ENCODE results near the gene DYNLRB1.

Gene DYNLRB1

DNA sequence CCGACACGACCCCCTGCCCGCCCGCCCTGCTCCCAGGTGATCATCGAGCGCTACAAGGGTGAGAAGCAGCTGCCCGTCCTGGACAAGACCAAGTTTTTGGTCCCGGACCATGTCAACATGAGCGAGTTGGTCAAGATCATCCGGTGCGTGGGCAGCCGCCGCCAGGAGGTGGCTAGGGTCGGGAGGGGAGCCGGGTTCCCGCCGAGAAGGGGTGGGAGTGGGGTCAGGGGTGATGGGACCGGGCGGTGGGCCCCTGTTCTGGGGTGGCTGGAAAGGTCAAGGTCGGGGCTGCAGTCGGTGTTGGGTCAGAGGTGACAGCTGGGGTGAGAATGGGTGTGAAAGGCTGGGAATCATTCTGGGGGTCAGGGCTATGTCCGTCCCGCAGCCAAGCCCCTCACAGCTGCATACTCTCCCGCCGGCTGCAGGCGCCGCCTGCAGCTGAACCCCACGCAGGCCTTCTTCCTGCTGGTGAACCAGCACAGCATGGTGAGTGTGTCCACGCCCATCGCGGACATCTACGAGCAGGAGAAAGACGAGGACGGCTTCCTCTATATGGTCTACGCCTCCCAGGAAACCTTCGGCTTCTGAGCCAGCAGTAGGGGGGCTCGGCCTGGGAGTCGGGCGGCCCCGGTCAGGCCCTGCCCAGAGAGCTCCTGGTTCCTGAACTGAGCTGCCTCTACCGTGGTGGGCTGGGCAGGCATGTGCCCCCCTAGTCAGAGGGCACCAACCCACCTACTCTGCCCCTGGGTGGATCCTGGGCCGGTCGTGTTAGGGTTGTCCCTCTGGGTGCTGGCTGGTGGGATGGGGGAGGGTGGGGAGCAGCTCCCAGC lies 43.3 kb downstream of the DYNLRB1 start:
- DNase-seq, result no peak

DNA sequence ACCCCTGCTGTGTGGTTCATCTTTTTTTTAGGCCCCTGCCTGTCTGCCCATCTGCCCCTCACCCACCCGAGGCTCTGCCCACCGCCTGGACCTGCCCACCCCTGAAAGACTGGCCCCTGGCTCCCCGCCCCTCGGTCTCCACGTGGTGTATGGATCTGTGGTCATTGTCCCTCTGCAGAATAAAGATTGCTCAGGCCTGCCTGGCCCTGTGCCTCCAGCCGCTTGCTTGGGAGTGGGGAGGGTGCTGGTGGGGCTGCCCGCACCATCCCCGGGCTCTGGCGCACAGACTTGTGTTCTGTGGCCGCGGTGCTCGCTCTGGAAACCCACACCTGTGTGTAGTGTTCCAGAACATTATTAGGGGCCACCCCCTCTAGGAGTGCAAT lies 43.9 kb downstream of the DYNLRB1 start:
- DNase-seq, result no peak

DNA sequence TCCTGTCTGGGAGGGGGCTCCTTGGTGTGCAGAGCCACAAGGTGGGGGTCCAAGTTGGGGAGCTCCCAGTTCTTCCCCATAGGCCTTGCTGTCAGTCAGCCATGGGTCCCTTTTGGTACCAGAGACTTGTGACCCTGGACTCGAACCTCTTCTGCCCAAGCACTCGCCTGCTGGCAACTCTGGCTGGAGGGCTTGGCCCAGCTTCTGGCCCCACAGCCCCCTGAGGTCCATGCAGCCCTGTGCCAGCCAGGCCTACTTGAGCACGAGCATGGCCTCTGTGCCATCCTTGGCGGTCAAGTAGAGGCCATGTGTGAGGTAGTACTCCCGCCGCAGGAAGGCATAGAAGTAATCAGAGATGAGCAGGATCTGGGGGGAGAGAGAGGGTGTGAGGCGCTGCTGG lies 44.4 kb downstream of the DYNLRB1 start:
- DNase-seq, result no peak

DNA sequence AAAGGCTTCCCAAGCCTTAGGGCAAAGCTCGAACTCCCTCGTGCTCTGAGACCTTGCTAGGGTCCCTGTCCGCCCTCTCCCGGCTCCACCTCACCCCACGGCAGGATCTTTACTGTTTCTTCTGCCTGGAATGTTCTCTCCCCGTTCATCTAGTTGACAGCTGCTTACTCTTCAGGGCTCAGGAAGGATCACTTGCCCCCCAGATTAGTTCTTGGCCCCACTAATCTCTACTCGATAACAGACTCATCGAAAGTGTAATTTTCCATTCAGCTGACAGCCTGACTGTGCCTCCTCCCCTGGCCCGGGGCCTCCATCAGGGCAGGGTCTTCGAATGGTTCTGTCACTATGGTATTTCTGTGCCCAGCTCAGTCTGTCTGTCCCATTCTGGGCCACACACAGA lies 45.4 kb downstream of the DYNLRB1 start:
- DNase-seq, result no peak

DNA sequence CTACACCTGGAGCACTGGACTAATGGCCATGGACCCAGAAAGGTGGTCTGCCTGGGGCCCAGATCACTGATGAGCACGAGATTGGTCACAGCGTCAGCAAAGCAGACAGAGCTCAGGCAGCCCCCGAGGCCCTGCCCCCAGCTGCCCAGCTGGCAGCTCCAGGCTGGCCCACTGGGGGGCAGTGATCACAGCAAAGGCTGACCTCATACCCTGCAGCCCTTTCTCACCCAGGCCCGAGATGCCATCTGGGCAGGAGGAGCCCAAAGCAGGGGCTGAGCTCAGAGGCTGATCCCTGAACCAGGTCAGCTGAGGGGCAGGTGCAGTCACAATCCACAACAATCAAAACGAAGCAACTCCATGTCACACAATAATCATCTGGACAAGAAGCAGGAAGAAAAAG lies 46.4 kb downstream of the DYNLRB1 start:
- no peak for DNase-seq

DNA sequence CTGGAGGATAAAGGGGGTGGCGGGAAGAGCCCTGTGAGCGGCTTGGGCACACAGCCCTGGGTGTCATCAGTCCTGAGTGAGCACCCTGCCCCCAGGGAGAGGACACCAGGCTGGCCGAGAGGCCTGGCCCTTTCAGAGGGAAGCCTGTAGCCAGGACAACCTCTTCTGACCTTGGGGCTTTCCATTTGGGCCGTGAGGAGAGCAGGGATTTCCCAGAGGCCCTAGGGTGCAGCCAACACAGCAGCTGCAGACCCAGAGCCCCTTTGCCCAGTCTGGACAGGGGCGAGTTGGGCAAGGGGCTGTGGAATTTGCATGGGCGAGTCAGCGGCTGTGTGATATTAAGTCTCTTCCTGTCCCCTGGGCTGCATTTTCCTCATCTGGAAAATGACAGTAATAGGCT lies 48.6 kb downstream of the DYNLRB1 start:
- no peak for DNase-seq

DNA sequence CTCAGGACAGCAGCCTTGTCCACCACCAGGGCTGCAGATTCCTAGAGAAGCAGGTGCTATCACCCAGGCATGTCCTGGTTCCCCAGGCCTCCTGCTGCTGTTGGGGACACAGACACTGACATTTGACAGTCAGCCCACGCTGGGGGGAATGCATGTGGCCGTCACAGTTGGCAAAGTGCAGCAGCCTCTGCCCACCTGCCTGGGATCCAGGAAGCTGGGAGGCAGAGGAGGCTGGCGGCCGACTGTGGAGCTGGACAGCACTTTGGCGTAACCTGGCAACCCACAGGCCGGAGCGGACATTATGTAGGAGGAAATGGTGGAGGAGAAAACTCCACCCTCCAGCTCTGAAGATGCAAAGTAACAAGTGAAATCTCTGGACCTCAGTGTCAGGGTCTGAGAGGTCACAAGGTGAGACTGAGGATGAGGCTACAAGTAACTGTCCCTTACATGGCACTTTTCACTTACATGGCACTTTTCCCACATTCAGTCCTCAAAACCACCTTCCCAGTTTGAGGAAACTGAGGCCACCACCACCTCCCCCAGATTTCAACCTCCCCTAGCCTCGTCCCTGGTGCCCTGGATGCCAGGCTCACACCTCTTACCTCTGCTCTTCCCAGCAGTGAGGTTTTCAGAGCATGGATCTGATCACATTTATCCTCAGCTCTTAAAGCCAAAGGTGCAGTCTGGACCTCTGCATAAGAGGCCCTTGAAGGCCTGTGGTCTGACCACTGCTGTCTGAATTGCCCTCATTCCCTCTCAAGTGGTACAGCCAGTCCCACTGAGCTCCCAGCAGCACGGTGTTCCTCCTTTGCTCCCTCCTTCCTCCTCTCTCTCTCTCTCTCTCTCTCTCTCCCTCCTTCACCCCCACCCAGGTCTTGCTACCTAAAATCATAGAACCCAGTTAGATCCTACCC lies 51.0 kb downstream of the DYNLRB1 start:
- no peak for DNase-seq

DNA sequence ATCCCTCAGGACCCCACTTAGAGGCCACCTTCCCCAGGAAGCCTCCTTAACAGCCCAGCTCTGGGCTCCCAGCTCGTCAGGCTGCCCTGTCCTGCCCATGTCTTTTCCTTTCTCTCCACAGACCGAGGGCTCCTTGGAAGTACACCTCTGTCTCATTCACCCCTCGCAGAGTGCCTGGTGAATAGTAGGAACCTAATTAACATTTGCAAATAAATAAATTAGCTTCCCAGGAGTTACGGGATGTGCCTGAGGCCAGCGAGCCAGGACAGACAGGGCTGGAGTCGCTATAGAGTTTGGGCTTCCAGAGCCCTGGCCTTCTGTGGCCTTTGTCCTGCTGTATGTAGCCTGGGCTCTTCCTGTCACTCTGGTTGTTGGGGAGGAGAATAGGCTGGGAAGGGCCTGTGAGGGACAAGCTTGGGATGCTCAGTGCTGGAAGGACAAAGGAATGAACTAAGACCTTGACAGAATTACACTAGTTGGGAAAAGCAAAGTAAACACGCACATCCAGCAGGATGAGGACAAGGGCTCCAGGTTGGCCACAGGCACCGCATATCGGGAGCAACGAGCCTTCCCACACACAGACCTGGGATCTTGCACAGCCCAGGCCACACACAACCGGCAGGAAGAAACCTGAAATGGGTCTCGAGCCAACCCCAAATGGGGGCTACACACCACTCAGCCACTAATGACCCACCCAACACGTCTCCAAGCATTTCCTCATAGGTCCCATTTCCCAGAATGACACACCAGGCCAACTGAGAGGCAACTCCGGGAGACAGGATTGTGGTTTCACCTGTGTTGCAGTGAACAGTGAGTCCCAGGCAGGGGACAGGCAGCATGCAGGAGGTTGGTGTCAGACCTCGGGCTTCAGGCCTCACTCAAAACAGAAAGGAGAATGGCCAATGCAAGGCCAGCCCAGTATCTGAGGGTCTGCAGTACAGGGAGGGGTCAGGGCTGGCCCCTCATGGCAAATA lies 52.0 kb downstream of the DYNLRB1 start:
- DNase-seq, result no peak

DNA sequence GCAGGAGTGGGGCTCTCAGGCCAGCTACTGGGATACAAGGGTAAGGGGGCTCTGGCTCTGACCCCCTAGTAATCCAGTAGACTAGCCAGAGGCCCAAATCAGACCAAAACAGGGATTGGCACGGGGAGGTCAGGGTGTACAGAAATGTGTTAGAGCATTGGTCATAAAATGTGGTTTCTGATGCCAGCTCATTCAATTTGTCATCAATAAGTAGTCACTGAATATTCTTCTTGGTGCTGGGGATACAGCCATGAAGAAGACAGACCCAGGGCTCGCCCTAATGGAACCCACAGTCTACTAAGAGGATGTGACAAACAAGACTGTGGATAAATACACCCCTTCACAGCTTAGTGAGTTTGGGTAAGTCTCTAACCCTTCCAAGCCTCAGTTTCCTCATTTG lies 53.4 kb downstream of the DYNLRB1 start:
- DNase-seq, result no peak

DNA sequence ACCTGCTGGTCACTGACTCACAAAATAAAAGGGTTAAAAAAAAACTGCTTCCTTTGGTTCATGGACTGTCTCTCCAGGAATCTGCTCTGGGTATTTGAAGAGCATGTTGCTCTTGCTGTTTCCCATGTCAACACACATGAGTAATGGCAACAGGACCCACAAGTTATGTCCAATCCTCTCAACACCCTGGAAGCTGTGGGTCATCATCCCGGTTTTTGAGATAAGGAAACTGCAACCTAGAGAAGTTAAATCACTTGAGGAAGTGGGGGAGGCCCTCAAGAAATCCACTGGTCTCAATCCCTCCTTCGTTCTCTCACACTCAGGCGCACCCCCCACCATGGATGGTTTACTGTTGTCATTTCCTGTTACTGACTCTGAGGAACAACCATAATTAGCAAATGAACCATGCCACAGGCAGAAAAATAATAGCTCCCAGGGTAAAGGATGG lies 54.7 kb downstream of the DYNLRB1 start:
- DNase-seq, result no peak

DNA sequence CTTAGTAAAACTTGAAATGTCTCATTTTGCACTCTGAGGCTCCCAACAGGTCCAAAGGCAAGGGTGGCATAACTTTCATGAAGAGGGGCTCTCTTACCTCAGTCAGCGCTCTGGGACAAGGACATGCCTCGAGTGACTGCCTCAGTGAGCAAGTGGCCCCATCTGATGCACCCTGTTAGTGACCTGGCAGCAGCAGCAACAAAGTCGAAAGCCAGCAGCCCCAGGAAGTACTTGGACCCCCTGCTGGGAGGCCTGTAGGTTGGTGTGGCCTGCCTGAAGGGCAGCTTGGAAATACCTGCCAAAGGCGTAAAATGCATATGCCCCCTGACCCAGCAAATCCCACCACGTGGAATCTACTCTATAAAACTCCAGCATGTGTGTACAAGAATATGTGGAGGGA lies 55.5 kb downstream of the DYNLRB1 start:
- DNase-seq, result no peak

DNA sequence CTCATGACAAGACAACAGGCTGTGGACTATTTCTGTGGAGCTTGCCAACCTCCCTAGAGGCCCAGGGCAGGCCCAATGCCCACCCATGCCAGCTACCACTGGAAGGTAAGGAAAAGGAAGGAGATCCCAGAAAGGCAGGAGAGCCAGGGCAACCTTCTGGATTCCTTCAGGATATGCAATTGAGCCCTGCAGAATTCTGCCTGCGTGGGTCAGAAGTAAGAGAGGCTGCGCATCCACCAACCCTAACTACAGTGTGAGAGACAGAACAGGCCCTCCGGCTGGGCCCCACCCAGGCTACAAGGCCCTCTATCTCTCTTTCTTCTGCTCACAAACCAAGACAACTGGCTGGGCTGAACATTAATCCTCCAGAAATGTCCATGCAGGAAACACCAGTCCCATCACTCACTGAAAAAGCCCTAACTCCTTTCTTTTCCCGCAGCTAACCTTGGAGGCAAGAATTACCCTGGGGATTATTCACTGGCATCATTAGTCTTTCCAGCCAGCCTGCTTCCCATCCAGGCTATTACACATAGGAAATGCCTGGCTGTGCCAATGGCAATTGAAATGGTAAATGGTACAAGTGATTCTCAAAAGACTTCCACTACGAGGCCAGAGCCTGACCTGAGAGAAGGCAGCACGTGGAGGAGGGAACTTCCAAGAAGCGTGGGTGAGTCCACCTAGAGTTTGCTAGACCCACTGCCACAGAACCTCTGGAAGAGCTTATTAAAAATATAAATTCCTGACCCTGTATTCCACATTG lies 57.5 kb downstream of the DYNLRB1 start:
- DNase-seq, result no peak

DNA sequence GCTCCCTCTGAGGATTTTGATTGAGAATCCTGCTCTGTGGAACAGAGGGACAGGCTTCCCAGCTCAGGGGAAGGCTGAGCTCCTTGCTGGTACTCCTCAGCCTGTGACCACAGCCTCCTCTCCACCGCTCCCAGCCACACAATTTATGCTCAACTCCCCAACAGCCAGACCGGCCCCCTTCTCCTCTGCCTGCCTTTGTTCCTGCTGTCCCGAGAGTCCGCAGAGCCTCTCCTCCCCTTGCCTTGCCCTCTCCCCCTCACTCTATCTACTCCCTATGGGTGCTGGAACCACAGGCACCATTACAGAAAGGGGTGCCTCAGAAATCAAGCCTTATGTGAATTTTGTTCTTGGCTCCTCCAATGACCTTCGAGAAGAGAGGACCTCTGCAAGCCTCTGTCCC lies 58.2 kb downstream of the DYNLRB1 start:
- no peak for DNase-seq

DNA sequence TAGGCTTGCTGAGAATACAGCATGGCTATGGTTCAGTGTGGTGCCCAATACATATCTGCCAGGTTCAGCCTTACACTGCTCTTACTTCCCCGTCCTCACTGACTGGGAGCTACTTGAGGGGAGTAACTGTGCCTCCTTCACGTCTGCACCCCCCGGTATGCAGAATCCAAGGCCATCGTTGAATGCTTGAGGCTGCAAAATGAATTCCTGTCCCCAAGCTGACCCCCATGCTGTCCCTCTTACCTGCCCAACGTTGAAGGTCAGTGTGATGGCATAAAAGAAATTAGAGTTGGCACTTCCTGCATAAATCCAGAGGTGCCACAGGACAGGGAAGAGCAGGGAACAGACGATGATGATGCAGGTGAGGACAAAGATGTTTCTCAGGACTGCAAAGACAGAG lies 58.6 kb downstream of the DYNLRB1 start:
- no peak for DNase-seq

DNA sequence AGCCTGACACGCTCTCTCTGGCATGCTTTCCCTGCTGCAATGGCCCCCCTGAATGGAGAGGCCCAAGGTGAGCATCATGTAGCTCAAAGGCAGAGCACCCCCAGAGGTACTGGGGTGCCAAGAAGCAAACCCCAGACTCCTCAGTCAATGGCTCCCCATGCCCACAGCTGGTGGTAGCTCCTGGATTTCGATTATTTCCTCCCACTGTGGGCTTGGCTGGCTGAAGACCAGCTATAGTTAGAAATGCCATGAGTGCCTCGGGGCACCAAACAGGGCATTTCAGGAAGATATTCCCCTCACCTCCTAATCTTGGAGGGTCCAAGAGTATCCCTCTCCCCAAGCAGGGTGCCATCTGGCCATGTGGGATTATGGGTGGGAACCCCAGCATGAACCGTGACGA lies 59.0 kb downstream of the DYNLRB1 start:
- DNase-seq, result no peak

DNA sequence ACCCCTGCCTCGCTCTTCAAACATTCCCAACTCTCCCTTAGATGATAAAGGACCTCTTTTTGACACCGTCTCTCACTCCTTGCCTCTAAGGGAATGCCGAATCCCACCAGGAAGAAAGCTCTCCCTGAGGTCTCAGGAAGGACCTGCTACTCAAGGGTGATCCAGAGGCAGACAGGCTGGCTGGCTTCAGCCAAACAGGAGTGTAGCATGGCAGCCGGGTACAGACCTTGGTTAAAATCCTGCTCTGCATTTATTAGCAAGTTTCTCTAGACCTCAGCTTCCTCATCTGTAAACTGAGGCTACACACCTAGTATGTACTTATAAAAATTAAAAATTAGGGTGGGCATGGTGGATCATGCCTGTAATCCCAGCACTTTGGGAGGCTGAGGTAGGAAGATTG lies 59.5 kb downstream of the DYNLRB1 start:
- DNase-seq, result no peak

DNA sequence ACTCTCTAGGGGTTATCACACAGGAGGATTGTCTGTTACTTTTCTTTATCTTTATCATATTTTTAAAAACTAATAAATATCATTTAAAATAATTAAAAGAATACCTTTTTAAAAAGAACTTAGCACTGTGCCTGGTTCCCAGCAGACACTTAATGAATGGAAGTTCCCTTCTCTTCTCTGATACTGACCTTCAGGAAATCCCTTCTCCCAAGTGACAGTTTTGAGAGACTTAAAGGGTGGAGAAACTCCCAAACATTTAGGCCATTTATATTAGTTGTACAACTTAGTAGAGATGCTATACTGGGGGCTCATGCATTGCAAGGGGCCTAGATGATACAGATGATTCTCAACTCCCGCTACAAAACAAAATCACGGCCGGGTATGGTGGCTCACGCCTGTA lies 60.8 kb downstream of the DYNLRB1 start:
- DNase-seq, result no peak

DNA sequence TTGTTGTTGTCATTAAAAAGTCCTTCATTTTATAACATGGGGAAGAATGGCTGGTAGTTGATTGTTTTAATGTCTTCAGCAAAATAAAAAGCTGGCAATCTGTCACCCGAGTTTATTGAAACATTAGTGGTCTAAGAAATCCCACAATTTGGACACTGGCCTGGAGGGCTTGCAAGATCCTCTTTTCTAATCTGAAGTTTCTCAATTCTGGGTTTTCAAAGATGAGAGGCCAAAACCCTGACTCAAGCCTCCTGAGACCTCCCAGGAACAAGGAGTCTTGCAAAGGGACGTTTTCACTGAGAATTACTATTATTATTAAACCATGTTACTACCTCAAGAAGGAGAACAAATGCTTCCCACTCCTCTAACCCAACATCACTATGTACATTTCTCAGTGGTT lies 61.8 kb downstream of the DYNLRB1 start:
- DNase-seq, result no peak

DNA sequence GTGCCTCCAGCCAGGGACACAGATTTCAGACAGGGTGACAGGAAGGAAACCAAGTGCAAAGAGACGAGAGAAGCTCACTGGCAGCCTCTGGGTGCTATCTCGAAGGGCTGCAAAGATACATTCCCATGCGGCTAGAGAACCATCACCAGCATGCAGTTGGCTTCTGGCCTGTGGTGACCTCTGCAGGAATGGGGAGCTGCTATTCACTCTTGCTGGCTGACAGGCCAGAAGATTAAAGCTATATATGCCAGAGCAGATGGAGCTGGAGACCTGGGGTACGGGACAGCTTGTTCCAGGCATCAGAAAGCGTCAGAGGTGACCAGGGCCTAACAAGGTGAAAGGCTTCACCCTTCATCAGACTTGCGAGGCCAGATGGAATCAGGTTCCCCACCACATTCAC lies 62.3 kb downstream of the DYNLRB1 start:
- DNase-seq, result no peak

DNA sequence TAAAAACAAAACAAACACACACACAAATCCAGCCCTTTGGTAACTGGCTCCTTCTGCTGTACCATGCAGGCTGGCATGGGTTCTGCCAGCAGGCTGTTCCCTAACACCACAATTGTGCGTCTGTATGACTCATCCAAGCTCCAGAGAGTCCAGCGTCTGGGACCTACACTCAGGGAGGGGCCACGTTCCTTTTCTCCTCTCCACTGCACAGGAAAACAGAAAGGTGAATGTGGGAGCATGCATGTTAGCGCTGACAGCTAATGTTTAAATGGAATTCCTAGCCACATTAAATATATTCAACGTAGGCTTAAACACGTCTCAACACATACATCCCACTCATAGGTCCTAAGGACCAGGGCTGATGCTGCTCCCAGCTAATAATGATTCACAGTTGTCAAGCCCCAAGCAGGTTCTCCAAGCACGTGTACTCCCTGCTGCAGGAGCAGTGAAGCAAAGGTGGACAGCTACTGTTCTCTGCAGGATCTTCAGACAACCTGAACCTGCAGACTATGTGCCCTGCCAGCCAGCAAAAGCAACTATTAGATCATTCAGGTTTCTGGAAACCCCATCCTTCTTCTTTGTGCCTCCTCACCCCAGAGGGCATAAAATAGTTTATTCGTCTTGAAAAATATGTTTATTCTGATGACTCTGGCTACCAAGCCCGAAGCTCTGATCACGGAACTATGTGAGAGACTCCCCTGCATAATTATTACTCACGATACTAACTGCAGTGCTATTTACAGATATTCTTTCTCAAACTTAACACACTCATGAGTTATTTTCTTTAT lies 63.2 kb downstream of the DYNLRB1 start:
- DNase-seq, result no peak
